ENCODE data around the gene ERVFRD-1.
"Not testable (repeated sequence)": the region's sequence is repeated elsewhere in the genome, so short reads cannot be mapped to it uniquely, and the experiment has no call there.

The ERVFRD-1 gene

GRCh38 chr6:11130605-11131004 is 19.1 kb upstream of the ERVFRD-1 start:
- in situ Hi-C loops (cut with MboI; ENCODE audit: low sequenced_read_pairs), result no loop called here

DNA sequence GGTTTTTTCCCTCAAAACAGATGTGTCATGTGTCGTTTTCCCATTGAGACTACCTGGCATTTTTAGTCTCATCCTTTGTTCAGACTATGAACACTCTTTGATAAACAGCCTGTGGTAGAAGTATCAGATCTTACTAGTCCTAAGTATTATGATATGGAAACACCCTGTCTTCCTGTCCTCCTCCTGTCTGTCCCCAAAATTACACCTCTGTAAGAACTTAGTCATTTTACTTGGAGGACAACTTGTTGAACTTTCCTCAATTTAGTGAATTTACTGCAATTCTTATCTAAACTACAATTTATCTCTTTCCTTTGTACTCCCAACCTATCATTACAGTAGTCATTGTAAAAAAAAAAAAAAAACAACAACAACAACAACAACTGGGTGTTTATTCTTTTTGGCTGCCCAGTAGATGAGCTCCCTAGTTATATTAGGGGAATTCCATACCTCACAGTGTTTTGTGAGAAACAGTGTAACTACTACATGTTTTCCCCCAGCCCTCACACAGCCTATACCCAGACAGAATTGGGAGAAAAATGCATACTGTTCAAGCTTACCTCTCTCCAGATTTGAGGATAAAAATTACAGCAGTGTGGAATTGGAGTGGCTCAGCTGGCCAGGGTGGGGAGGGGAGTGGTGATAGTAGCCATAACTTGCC is 18.5 kb upstream of the ERVFRD-1 start:
- in situ Hi-C loops (cut with MboI; ENCODE audit: low sequenced_read_pairs), result no loop called here

DNA sequence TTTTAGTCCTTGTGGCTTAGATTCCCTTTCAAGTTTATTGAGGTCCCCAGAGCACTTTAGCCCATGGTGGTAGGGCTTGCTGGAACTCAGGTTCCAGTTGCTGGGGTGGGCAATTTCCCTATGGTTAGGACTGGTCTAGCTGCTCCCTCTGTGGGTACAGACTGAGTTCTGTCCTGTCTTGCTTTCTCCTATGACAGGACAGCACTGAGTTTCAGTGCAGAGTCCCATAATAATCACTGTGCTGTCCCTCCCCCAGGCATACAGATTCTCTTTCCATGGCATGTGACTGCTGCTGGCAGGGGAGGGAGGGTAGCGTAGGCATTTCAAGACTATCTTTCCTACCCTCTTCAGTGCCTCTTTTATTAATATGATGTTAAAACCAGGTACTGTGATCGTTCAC is 17.1 kb upstream of the ERVFRD-1 start:
- in situ Hi-C loops (cut with MboI; ENCODE audit: low sequenced_read_pairs), result no loop called here

- in situ Hi-C loops (cut with MboI; ENCODE audit: low sequenced_read_pairs), result no loop called here
Observed at GRCh38 chr6:11126876-11127275, 15.4 kb upstream of the ERVFRD-1 start.

GRCh38 chr6:11123978-11124377 is 12.5 kb upstream of the ERVFRD-1 start:
- in situ Hi-C loops (cut with MboI; ENCODE audit: low sequenced_read_pairs), result no loop called here

DNA sequence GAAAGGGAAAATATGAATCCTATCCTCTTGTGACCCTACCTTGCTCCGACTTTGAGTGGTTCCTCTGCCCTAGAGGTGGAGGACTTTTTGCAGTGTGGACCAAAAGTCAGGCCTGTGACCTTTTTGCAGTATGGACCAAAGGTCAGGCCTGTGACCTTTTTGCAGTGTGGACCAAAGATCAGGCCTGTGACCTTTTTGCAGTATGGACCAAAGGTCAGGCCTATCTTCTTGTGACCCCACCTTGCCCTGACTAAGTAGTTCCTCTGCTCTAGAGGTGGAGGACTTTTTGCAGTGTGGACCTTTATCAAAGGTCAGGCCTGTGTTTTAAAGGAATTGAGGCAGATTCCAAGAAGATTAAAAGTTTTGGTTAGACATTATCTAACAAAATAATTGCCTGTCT is 10.9 kb upstream of the ERVFRD-1 start:
- in situ Hi-C loops (cut with MboI; ENCODE audit: low sequenced_read_pairs), result no loop called here

- in situ Hi-C loops (cut with MboI; ENCODE audit: low sequenced_read_pairs), result no loop called here
Observed at GRCh38 chr6:11121851-11122250, 10.3 kb upstream of the ERVFRD-1 start.

- in situ Hi-C loops (cut with MboI; ENCODE audit: low sequenced_read_pairs), result no loop called here
Observed at GRCh38 chr6:11120271-11121005, 8.9 kb upstream of the ERVFRD-1 start.

DNA sequence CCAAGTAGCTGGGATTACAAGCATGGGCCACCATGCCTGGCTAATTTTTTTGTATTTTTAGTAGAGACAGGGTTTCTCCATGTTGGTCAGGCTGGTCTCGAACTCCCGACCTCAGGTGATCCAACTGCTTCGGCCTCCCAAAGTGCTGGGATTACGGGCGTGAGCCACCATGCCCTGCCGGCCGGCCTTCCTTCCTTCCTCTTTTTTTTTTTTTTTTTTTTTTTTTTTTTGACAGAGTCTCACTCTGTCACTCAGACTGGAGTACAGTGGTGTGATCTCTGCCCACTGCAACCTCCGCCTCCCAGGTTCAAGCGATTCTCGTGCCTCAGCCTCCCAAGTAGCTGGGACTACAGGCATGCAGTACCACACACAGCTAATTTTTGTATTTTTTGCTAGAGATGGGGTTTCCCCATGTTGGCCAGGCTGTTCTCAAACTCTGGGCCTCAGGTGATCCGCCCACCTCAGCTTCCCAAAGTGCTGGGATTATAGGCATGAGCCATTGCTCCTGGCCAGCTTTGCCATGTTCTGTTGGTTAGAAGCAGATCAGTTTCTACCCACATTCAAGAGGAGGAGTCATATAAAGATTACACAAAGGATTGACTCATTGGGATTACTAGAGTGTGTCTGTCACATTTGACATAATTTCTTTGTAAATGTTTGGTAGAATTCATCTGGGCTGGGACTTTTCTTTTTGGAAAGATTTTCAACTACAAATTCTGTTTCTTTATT is 4.4 kb upstream of the ERVFRD-1 start:
- in situ Hi-C loops (cut with MboI; ENCODE audit: low sequenced_read_pairs), result not testable (repeated sequence)

GRCh38 chr6:11113038-11113437 is 1.5 kb upstream of the ERVFRD-1 start:
- in situ Hi-C loops (cut with MboI; ENCODE audit: low sequenced_read_pairs), result no loop called here

- in situ Hi-C loops (cut with MboI; ENCODE audit: low sequenced_read_pairs), result no loop called here
Observed at GRCh38 chr6:11111769-11112437, 378 bp upstream of the ERVFRD-1 start.

DNA sequence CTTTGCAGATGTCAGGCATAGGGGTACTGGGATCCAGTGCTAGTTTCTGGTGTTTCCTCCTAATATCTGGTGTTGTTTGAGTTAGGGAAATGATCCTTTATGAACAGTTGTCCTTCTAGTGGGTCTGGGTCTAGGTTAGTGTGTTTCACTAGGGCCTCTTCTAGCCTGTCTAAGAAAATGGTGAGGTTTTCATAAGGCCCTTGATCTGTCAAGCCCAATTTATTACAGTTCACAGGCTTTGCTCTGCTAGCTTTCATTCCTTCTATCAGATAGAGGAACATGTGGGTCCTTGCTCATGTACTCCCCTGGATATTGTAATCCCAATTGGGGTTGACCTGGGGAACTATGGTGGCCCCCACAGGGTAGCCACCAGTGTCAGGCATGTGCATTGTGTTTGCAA is 2.8 kb downstream of the ERVFRD-1 start:
- in situ Hi-C loops (cut with MboI; ENCODE audit: low sequenced_read_pairs), result no loop called here

DNA sequence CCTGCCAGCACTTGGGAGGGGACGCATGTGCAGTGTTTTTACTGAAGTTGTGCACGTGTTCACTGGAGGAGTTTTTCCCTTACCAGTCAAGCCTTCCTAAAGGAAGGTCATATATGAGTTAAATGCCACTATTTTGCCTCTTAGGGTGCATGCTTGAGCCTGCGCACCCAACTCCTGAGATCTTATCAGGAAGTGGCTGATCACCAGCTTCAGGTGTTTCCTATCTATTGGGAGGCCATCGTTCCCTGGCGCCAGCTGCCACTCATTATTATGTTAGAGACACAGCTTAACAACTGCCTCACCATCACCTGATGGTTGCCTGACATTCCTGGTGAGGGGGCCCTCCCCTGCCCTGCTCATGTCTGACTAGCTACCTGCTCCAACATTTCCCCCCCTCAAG is 8.5 kb downstream of the ERVFRD-1 start:
- in situ Hi-C loops (cut with MboI; ENCODE audit: low sequenced_read_pairs), result no loop called here

DNA sequence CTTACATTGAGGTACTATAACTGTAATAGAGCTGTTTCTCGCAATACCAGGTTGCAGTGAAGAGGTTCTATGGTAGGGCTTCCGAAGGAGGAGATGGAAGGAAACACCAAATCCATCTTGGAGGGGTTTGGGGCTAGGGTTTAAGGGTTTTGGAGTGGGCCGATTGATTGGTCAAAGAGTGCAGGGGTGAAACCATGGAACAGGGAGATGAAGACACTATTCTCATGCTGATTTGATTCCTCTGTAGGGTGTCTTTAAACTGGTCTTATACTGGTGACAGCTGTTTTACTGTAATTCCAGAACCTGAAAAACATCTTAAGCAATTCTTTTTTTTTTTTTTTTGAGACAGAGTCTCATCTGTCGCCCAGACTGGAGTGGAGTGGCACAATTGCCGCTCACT is 10.1 kb downstream of the ERVFRD-1 start:
- in situ Hi-C loops (cut with MboI; ENCODE audit: low sequenced_read_pairs), result no loop called here

DNA sequence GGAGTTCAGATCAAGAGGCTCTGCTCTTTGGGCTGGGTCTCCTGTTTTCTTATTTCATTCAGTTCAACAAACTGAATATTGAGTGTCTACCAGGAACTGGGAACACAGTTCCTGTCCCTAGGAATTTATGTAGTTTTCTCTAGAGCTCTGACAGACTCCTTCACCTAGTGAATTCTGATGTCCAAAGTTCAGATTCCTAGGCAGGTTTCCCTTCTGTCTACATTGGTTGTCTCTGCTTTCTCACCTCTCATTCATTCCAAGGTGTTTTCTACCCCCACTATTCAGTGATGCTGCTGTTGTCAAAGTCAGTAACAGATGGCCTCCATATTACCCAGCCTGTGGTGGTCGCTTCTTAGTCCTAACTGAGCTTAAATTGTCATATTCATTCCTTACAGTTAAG is 13.5 kb downstream of the ERVFRD-1 start:
- in situ Hi-C loops (cut with MboI; ENCODE audit: low sequenced_read_pairs), result no loop called here

DNA sequence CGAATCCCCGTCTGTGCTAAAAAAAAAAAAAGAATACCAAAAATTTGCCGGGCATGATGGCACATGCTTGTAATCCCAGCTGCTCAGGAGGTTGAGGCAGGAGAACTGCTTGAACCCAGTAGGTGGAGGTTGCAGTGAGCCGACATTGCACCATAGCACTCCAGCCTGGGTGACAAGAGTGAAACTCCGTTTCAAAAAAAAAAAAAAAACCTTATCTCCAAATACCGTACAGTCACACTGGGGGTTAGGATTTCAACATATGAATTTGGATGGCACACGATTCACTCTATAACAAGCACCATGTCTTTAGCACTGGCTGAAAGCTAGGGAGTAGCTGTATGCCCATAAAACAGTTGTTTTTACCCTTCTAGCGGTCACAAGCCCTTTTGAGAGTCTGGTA is 14.0 kb downstream of the ERVFRD-1 start:
- in situ Hi-C loops (cut with MboI; ENCODE audit: low sequenced_read_pairs), result no loop called here

DNA sequence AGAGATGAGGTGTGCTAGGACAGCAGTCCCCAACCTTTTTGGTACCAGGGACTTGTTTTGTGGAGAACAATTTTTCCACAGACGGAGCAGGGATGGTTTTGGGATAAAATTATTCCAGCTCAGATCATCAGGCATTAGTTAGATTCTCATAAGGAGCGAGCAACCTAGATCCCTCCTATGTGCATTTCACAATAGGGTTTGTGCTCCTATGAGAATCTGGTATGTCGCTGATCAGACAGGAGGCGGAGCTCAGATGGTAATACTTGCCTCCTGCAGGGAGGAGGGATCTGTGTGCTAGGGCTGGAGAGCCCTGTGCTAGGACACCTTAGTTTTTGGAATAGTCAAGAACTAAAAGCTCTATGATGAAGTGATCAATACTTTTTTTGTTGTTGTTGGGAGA is 15.4 kb downstream of the ERVFRD-1 start:
- in situ Hi-C loops (cut with MboI; ENCODE audit: low sequenced_read_pairs), result no loop called here

- in situ Hi-C loops (cut with MboI; ENCODE audit: low sequenced_read_pairs), result no loop called here
Observed at GRCh38 chr6:11094941-11095340, 16.6 kb downstream of the ERVFRD-1 start.

DNA sequence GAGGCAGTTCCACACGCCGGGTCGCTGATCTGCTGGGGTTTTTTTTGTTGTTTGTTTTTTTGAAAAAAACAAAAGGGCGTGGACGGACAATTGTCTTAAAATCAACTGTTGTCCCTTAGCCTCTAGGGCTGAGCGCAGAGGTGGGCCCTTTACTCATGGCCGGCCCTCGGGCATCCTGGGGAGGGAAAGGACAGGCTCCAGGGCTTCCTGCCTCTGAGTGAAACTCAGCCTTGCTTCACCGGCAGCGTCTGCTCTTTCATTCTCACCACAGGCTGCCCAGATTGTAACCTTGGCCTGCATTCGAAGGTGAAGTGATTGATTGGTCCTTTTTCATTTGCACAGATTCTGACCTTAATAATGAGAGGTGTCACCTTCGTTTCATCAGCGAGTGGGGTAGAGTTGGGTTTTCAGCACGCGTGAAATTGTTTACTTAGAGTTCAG is 17.1 kb downstream of the ERVFRD-1 start:
- in situ Hi-C loops (cut with MboI; ENCODE audit: low sequenced_read_pairs), result no loop called here

- in situ Hi-C loops (cut with MboI; ENCODE audit: low sequenced_read_pairs), result no loop called here
Observed at GRCh38 chr6:11093626-11094410, 17.7 kb downstream of the ERVFRD-1 start, which contains the start of gene SMIM13. TSS of gene SMIM13 (plus strand) at chr6:11093834. CDS start at chr6:11094314, 480 bp downstream.

DNA sequence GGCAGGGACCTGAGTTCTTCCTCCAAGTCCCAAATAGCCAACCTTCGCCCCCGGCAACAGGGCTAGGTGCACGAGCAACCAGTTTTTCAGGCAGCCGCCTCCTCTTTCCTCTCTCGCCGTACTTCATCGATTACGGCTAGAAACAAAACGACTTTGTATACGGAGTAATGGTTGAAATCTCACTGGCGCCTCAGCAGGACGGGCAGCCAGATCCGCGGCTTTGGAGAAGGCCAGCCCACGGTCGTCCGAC is 18.2 kb downstream of the ERVFRD-1 start:
- in situ Hi-C loops (cut with MboI; ENCODE audit: low sequenced_read_pairs), result no loop called here

All from HL-60/S4 treated with retinoic acid at 250 ng/mL for 4 days and 3 days (cell line).